C4-2B (cell line): ENCODE results near the gene GJC2.

ENCODE experiments used
- H3K27ac ChIP-seq: fragments of 450-650 bp; 2 replicates; pipeline ENCODE4 v1.5.1; 2017
- CTCF ChIP-seq: fragments of 450-650 bp; conservative IDR thresholded peaks from 2 replicates; pipeline ENCODE4 v1.5.1; 2017; ENCODE audit warnings: mild to moderate bottlenecking
- ZFX ChIP-seq: fragments of 450-650 bp; IDR thresholded peaks from 2 replicates; pipeline ENCODE4 v1.6.1; 2017

Gene GJC2

GRCh38 chr1:228160201-228160761 is 10.6 kb downstream of the GJC2 start:
- H3K27ac ChIP-seq: no peak overlapping the region
- TF ChIP-seq CTCF (no peak), ZFX (no peak)

- H3K27ac ChIP-seq: no peak overlapping the region
- TF ChIP-seq ZFX (no peak), CTCF (no peak)
Observed at GRCh38 chr1:228161362-228161761, 11.6 kb downstream of the GJC2 start.

- TF ChIP-seq ZFX: no peak
- TF ChIP-seq CTCF: no peak
- H3K27ac ChIP-seq: no peak overlapping the region
Observed at GRCh38 chr1:228161866-228162265, 12.1 kb downstream of the GJC2 start.

- TF ChIP-seq CTCF (no peak), ZFX (no peak)
- H3K27ac ChIP-seq: no peak overlapping the region
Observed at GRCh38 chr1:228162286-228163006, 12.7 kb downstream of the GJC2 start.

GRCh38 chr1:228163007-228163753 is 13.4 kb downstream of the GJC2 start:
- no peak overlapping the region for H3K27ac ChIP-seq
- TF ChIP-seq ZFX (no peak), CTCF (no peak)

- TF ChIP-seq CTCF: no peak
- TF ChIP-seq ZFX: no peak
- no peak overlapping the region; the same call in 1 of the 2 replicates for H3K27ac ChIP-seq
Observed at GRCh38 chr1:228163776-228164519, 14.2 kb downstream of the GJC2 start.
